Effector memory CD8-positive, alpha-beta T cell (primary cell): ENCODE data around the gene TXNDC16.

Source experiments
- ATAC-seq: fragments of 150-1000 bp; cut with Tn5 transposase; replicated peaks from 2 replicates; pipeline ENCODE4 v1.10.0; 2021; ENCODE audit warnings: mild to moderate bottlenecking, moderate library complexity
- DNase-seq, 3 experiments: peaks; one replicate each; pipeline ENCODE4 v3.0.0; 2021
- H3K27ac Mint-ChIP-seq, 2 donors: one replicate each; pipeline ENCODE4 v1.8.0; 2022; ENCODE audit warnings: mild to moderate bottlenecking in 2 of 2, mixed read lengths in 2 of 2, moderate library complexity in 2 of 2
- H3K27me3 Mint-ChIP-seq, 2 donors: one replicate each; pipeline ENCODE4 v1.8.0; 2022; ENCODE audit warnings: mixed read lengths in 2 of 2
- H3K36me3 Mint-ChIP-seq: one replicate; pipeline ENCODE4 v1.8.0; 2022; ENCODE audit warnings: mild to moderate bottlenecking, moderate library complexity, mixed read lengths; ENCODE audit not compliant: insufficient read depth
- H3K4me1 Mint-ChIP-seq, 2 donors: one replicate each; pipeline ENCODE4 v1.8.0; 2022; ENCODE audit warnings: low read depth in 2 of 2, mixed read lengths in 2 of 2
- H3K4me3 Mint-ChIP-seq, 2 donors: one replicate each; pipeline ENCODE4 v1.8.0; 2022; ENCODE audit warnings: mild to moderate bottlenecking in 2 of 2, mixed read lengths in 2 of 2, moderate library complexity in 2 of 2
- H3K9me3 Mint-ChIP-seq, 2 donors: one replicate each; pipeline ENCODE4 v1.8.0; 2022; ENCODE audit warnings: mixed read lengths in 2 of 2

Gene TXNDC16

GRCh38 chr14:52455291-52456088, 96.8 kb downstream of the TXNDC16 start:
- ATAC-seq (no peak), DNase-seq (no peak)
- Mint-ChIP-seq H3K4me3 (no peak overlapping the region), H3K36me3 (peaks cover 3% of the 10 kb centered on the region), H3K9me3 (no peaks in the 10 kb centered on the region), H3K27ac (peak overlapping the region; percentile 17 to 28), H3K27me3 (no peaks in the 10 kb centered on the region), H3K4me1 (peaks cover 3 to 8% of the 10 kb centered on the region in 2 donors)

DNA sequence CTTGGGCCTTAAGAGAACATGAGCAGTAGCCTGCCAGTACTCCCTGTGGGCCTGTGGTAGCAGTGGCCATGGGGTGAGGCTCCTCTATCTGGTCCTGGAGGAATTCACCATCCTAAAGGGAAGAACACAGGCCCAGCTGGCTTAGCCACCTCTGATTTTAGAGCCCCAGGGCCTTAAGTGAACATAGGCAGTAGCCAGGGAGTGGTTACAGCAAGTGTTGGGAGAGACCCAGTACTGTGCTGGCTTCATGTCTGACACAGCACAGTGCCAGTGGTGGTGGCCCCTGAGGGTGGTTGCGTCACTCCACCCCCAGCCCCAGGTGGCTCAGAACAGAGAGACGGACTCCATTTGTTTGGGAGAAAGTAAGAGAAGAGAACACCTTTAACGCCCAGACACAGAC, 105.1 kb downstream of the TXNDC16 start:
- H3K4me3 Mint-ChIP-seq: no peak overlapping the region

GRCh38 chr14:52446355-52446754, 106.0 kb downstream of the TXNDC16 start:
- Mint-ChIP-seq H3K36me3 (no peaks in the 10 kb centered on the region), H3K4me3 (no peak overlapping the region), H3K9me3 (peaks cover 5 to 6% of the 10 kb centered on the region in 2 donors), H3K27me3 (no peaks in the 10 kb centered on the region), H3K27ac (no peak overlapping the region), H3K4me1 (peaks cover 0 to 13% of the 10 kb centered on the region in 2 donors)
- no peak for DNase-seq
- no peak for ATAC-seq

More for the DNA sequence above, 105.1 kb downstream of the TXNDC16 start:
- DNase-seq (no peak), ATAC-seq (no peak)
- H3K27ac Mint-ChIP-seq: peak overlapping the region in 1 of 2 donors; percentile 21
- H3K9me3 Mint-ChIP-seq: peaks cover 5 to 6% of the 10 kb centered on the region in 2 donors
- no peaks in the 10 kb centered on the region for H3K36me3 Mint-ChIP-seq
- peaks cover 0 to 13% of the 10 kb centered on the region in 2 donors for H3K4me1 Mint-ChIP-seq
- H3K27me3 Mint-ChIP-seq: no peaks in the 10 kb centered on the region

- no peaks in the 10 kb centered on the region for H3K9me3 Mint-ChIP-seq
- H3K4me1 Mint-ChIP-seq: peaks cover 0 to 2% of the 10 kb centered on the region in 2 donors
- no peak for DNase-seq
- no peaks in the 10 kb centered on the region for H3K27me3 Mint-ChIP-seq
- H3K4me3 Mint-ChIP-seq: no peak overlapping the region
- no peaks in the 10 kb centered on the region for H3K36me3 Mint-ChIP-seq
- H3K27ac Mint-ChIP-seq: no peak overlapping the region
- ATAC-seq: no peak
These were observed 108.8 kb downstream of the TXNDC16 start for GRCh38 chr14:52443506-52443905.

DNA sequence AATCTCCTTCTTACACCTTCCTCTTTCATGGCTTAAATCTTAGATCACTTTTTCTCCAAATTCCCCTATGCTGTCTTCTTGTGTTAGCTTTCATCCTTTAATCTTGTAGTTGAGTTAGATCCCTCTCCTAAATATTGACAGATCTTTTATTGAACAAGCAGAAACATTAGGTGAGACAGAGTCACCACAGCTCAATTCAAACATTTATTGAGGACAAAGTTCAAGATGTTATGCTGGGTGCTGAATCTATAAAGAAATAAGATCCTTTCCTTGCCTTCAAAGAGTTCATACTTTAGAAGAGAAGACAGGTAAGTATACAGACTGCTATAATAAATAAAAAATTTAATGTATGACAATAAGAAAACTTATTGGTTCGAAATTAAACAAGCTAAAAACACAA, 109.7 kb downstream of the TXNDC16 start:
- H3K9me3 Mint-ChIP-seq: no peaks in the 10 kb centered on the region
- H3K4me1 Mint-ChIP-seq: no peaks in the 10 kb centered on the region
- H3K27ac Mint-ChIP-seq: no peak overlapping the region
- DNase-seq (no peak), ATAC-seq (no peak)
- H3K27me3 Mint-ChIP-seq: no peaks in the 10 kb centered on the region
- H3K4me3 Mint-ChIP-seq: no peak overlapping the region
- no peaks in the 10 kb centered on the region for H3K36me3 Mint-ChIP-seq

GRCh38 chr14:52442166-52442565, 110.1 kb downstream of the TXNDC16 start:
- DNase-seq (no peak), ATAC-seq (no peak)
- Mint-ChIP-seq H3K4me3 (no peak overlapping the region), H3K27ac (no peak overlapping the region), H3K9me3 (no peaks in the 10 kb centered on the region), H3K36me3 (no peaks in the 10 kb centered on the region), H3K27me3 (no peaks in the 10 kb centered on the region), H3K4me1 (no peaks in the 10 kb centered on the region)

DNA sequence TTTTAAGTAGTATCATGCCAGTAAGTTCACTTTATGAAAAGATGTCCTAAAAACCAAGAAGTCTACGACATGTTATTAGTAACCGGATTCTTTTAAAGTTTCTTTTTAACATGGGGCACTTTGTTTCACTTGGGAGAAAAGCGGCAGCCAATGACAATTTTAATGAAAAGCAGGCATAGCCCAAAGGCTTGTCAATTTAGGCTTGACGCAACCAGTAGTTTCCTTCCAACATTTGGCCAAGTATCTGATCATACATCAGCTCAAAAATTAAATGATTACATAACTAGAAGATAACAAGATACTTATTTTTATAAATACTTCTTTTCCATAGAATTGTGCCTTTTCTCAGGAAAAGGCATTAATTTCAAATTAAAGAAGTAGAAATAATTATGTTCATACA, 112.8 kb downstream of the TXNDC16 start:
- Mint-ChIP-seq H3K4me1 (peaks cover 0 to 3% of the 10 kb centered on the region in 2 donors), H3K36me3 (no peaks in the 10 kb centered on the region), H3K9me3 (no peaks in the 10 kb centered on the region), H3K27me3 (no peaks in the 10 kb centered on the region), H3K27ac (no peak overlapping the region), H3K4me3 (no peak overlapping the region)
- ATAC-seq (no peak), DNase-seq (no peak)

GRCh38 chr14:52434955-52435354, 117.3 kb downstream of the TXNDC16 start:
- H3K9me3 Mint-ChIP-seq: no peaks in the 10 kb centered on the region
- H3K27ac Mint-ChIP-seq: no peak overlapping the region
- H3K36me3 Mint-ChIP-seq: no peaks in the 10 kb centered on the region
- no peaks in the 10 kb centered on the region for H3K27me3 Mint-ChIP-seq
- ATAC-seq: no peak
- peaks cover 0 to 4% of the 10 kb centered on the region in 2 donors for H3K4me1 Mint-ChIP-seq
- no peak overlapping the region for H3K4me3 Mint-ChIP-seq
- DNase-seq: no peak

GRCh38 chr14:52430474-52430873, 121.8 kb downstream of the TXNDC16 start:
- Mint-ChIP-seq H3K27ac (no peak overlapping the region), H3K27me3 (no peaks in the 10 kb centered on the region), H3K4me3 (no peak overlapping the region), H3K4me1 (peaks cover 2 to 11% of the 10 kb centered on the region in 2 donors), H3K9me3 (no peaks in the 10 kb centered on the region), H3K36me3 (no peaks in the 10 kb centered on the region)
- no peak for ATAC-seq
- no peak for DNase-seq

DNA sequence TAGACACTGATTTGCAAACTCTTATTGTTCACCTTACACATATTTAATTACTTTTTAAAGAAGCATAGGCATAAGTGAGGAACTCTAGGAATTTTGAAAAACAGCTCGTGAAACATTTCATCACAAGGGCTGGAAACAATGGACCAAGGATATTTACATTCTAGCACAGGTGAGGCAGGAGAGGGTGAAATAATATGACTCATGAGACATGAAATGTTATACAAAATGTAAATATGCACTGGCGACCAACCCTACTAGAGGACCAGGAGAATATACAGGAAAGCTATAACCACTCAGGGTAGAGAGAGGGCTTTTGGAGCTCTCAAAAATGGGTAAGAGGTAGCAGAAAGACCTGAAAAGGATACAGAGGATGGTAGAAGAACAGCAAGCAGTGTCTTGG, 122.9 kb downstream of the TXNDC16 start:
- Mint-ChIP-seq H3K27me3 (no peaks in the 10 kb centered on the region), H3K27ac (no peak overlapping the region), H3K4me1 (peaks cover 2 to 8% of the 10 kb centered on the region in 2 donors), H3K36me3 (peaks cover 4% of the 10 kb centered on the region), H3K9me3 (no peaks in the 10 kb centered on the region), H3K4me3 (no peak overlapping the region)
- DNase-seq: no peak
- no peak for ATAC-seq

GRCh38 chr14:52427460-52427859, 124.8 kb downstream of the TXNDC16 start:
- Mint-ChIP-seq H3K4me1 (peaks cover 2 to 7% of the 10 kb centered on the region in 2 donors), H3K36me3 (peaks cover 4% of the 10 kb centered on the region), H3K9me3 (no peaks in the 10 kb centered on the region), H3K4me3 (no peak overlapping the region), H3K27me3 (no peaks in the 10 kb centered on the region), H3K27ac (peak overlapping the region in 1 of 2 donors; percentile 17)
- no peak for DNase-seq
- ATAC-seq: no peak

GRCh38 chr14:52422650-52423356, 129.5 kb downstream of the TXNDC16 start:
- DNase-seq (no peak), ATAC-seq (no peak)
- Mint-ChIP-seq H3K4me3 (no peak overlapping the region), H3K27ac (no peak overlapping the region), H3K27me3 (no peaks in the 10 kb centered on the region), H3K9me3 (no peaks in the 10 kb centered on the region), H3K36me3 (peaks cover 4% of the 10 kb centered on the region), H3K4me1 (peaks cover 0 to 10% of the 10 kb centered on the region in 2 donors)

DNA sequence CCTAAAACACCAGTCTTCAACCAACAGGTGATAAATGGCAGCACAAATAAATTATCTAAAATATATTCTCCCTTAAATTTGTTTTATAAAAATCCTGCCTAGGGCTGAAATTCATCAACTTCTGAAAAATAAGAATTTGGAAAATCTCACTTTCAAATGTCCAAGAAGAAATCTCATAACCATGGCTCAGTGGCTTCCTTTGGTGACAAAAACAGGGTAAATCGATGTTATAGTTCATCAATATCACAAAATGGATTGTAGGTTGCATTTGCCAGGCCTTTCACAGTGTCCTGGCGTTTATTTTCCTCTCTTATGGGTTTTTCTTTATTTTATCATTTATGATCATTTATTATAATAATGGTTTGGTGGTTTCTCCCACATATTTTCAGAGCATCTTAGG, 135.2 kb downstream of the TXNDC16 start:
- H3K9me3 Mint-ChIP-seq: no peaks in the 10 kb centered on the region
- H3K4me3 Mint-ChIP-seq: no peak overlapping the region
- no peaks in the 10 kb centered on the region for H3K36me3 Mint-ChIP-seq
- peaks cover 2 to 20% of the 10 kb centered on the region in 2 donors for H3K4me1 Mint-ChIP-seq
- no peak for DNase-seq
- no peak overlapping the region for H3K27ac Mint-ChIP-seq
- no peaks in the 10 kb centered on the region for H3K27me3 Mint-ChIP-seq
- no peak for ATAC-seq
